ENCODE measurements around the gene CHPF. TPM values are rescaled to one million over a fixed set of nuclear protein-coding genes. Genes with fewer than 3 reads are reported as not detected.

Gene CHPF
- total RNA-seq, 1 donor from 2014 or later = 43.4 TPM

DNA sequence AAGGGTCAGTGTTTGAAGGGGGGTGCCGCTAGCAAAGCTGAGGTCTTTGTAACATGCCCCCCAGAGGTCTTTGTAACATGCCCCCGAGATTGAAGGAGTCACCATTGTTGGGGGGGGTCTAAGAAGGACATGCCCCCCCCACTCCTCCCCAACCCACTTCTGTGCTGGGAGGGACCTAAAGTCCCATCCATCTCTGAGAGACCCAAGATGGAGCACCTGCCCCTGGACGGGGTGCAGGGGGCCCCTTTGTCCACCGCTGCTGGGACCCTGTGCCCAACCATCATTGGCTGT lies 35.2 kb downstream of the CHPF start:
- peaks cover 36% of the 10 kb centered on the region for H3K27me3 Mint-ChIP-seq (ENCODE audit: insufficient read depth)
- H3K9me3 Mint-ChIP-seq = no peaks in the 10 kb centered on the region
- no peak overlapping the region for H3K27ac Mint-ChIP-seq
- no peak overlapping the region for H3K4me3 Mint-ChIP-seq
- H3K36me3 Mint-ChIP-seq (ENCODE audit: low read depth) = peaks cover 11% of the 10 kb centered on the region
- intact Hi-C loops (cut with micrococcal nuclease) = no loop called here
- DNase-seq (ENCODE audit: low spot score) = no peak
- H3K4me1 Mint-ChIP-seq (ENCODE audit: low read depth) = peaks cover 10% of the 10 kb centered on the region

DNA sequence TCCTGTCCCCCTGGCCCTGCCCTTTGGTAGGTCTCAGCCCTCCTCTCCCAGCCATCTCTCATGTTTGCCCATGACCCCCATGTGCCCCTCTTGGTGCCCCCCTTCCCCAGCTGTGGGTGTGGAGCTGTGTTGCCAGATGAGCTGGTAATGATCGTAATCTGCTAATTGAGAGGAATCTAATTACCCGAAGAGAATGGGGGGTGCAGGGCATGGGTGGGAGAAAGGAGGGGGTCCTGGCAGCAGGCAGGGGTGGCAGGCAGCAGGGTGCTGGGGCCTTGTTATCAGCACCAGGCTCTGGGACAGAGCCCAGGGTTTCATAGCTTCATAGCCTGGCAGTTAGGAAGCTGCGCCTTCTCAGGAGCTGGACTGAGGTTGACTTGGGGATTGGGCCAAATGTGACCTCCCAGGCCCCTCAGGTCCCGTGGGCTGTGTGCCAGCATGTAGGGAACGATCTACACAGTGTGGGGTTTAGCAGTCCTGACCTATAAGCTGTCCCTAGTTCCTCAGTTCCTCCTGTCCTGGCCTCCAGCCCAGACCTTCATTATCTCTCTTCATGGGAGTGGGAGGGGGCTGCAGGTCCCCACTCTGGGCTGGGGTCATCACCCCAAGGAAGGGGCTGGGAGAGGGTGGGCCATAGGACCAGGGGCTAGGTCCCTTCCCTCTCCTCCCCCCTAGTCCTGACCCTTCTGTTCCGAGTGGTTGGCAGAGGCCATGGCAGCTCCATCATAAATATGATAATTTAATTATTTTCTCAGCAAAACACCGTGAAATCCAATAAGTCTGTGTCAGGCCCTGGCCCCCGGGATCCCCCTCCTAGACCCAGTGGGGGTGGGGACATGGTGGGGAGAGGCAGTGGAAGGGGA lies 35.8 kb downstream of the CHPF start:
- Mint-ChIP-seq H3K27me3 (ENCODE audit: insufficient read depth) (peaks cover 31% of the 10 kb centered on the region), H3K9me3 (no peaks in the 10 kb centered on the region), H3K36me3 (ENCODE audit: low read depth) (peaks cover 12% of the 10 kb centered on the region), H3K4me3 (no peak overlapping the region), H3K4me1 (ENCODE audit: low read depth) (peaks cover 10% of the 10 kb centered on the region), H3K27ac (no peak overlapping the region)
- intact Hi-C loops (cut with micrococcal nuclease) = no loop called here
- no peak for DNase-seq (ENCODE audit: low spot score)

DNA sequence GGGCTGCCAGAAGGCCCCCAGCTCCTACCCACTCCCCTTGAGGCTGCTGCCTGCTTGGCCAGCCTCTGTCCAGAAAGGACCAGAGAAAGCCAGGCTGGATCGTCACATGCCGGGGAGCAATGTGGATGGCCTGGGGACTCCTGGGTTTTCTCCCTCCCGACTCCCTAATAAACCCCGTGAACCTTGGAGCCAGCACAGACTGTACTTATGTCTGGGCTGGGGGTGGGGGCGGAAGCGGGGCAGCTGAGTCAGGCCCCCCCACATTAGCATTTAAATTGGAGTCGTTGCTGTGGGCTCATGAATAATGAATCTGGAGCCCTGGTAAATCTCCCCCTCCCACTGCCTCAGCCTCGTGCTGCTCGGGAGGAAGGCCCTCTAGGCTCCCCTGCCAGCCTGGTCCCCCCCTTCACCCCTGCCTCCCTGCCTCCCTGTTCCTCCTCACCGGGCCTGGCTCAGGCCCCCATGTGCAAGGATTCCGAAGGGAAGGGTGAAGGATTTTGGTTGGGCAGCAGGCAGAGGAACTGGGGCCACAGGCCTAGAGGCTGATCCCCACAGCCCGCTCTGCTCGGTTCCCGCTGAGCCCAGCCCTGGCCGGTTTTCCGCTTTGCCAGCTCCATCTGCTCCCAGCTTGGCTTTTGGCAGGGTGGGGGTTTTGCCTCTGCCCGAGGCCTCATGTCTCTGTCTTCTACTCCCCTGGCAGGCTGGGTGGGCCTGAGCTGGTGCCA lies 36.6 kb downstream of the CHPF start:
- H3K36me3 Mint-ChIP-seq (ENCODE audit: low read depth) = peaks cover 12% of the 10 kb centered on the region
- H3K27ac Mint-ChIP-seq = no peak overlapping the region
- intact Hi-C loops (cut with micrococcal nuclease) = no loop called here
- peaks cover 11% of the 10 kb centered on the region for H3K4me1 Mint-ChIP-seq (ENCODE audit: low read depth)
- H3K27me3 Mint-ChIP-seq (ENCODE audit: insufficient read depth) = peaks cover 26% of the 10 kb centered on the region
- no peak for DNase-seq (ENCODE audit: low spot score)
- no peaks in the 10 kb centered on the region for H3K9me3 Mint-ChIP-seq
- no peak overlapping the region for H3K4me3 Mint-ChIP-seq

DNA sequence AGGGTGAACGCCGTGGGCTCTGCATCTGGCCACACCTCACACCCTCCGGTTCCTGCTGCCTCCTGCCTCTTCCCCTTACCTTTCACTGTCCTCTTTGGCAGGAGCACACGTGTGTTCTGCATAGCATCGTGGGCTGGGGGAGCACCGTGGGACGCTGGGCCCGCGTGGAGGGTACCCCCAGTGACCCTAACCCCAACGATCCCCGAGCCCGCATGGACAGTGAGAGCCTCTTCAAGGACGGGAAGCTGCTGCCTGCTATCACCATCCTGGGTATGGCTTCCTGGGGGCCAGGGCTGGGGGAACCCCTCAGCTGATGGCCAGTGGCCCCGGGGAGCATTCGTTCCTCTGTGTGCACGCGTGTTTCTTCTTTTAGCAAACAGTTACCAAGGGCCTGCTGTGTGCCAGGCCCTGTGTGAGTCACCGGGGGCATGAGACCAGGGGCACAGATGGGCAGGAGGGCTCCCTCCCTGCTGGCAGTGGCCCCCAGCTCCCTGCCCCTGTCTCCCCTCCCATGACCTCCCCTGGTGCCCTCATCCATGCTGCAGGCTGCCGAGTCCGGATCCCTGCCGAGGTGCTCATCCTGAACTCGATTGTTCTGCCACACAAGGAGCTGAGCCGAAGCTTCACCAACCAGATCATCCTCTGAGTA lies 37.3 kb downstream of the CHPF start:
- Mint-ChIP-seq H3K27ac (no peak overlapping the region), H3K4me1 (ENCODE audit: low read depth) (peaks cover 18% of the 10 kb centered on the region), H3K36me3 (ENCODE audit: low read depth) (peaks cover 14% of the 10 kb centered on the region), H3K9me3 (no peaks in the 10 kb centered on the region), H3K4me3 (no peak overlapping the region), H3K27me3 (ENCODE audit: insufficient read depth) (peaks cover 21% of the 10 kb centered on the region)
- intact Hi-C loops (cut with micrococcal nuclease) = no loop called here
- no peak for DNase-seq (ENCODE audit: low spot score)

DNA sequence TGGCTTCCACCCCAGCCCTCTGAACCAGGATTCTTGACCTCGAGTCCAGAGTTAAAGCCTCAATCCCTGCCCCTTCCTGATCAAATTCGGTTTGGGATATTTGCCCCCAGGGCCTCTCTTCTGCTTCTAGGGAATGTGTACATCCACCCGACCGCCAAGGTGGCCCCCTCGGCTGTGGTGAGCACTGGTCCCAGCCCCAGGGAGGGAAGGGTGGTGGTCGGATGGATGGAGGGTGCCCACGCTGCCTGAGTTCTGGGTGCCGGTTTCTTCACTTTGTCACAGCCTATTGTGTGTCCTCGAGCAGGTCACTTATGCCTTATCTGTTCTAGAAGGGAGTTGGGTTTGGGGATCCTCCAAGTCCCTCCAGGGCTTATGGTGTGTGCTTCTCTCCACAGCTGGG lies 38.0 kb downstream of the CHPF start:
- no peaks in the 10 kb centered on the region for H3K9me3 Mint-ChIP-seq
- H3K27ac Mint-ChIP-seq = no peak overlapping the region
- peaks cover 20% of the 10 kb centered on the region for H3K4me1 Mint-ChIP-seq (ENCODE audit: low read depth)
- no peak overlapping the region for H3K4me3 Mint-ChIP-seq
- intact Hi-C loops (cut with micrococcal nuclease) = no loop called here
- peaks cover 14% of the 10 kb centered on the region for H3K27me3 Mint-ChIP-seq (ENCODE audit: insufficient read depth)
- DNase-seq (ENCODE audit: low spot score) = no peak
- peaks cover 14% of the 10 kb centered on the region for H3K36me3 Mint-ChIP-seq (ENCODE audit: low read depth)

DNA sequence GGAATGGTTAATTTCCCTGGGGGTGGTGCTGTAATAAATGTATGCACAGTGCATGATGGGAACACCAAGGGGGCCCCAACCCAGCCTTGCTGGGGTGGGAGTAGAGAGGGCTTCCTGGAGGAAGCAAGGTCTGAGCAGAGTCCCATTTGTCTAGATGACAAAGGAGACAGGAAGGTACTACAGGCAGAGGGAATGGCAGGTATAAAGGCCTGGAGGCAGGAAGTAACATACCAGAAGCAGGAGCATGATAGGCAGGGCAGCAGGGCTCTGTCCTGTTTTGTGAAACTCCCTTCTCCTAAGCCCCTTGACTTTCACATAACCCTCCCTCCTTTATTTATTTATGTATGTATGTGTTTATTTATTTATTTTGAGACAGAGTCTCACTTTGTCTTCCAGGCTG lies 41.0 kb downstream of the CHPF start:
- peaks cover 17% of the 10 kb centered on the region for H3K36me3 Mint-ChIP-seq (ENCODE audit: low read depth)
- intact Hi-C loops (cut with micrococcal nuclease) = no loop called here
- H3K9me3 Mint-ChIP-seq = no peaks in the 10 kb centered on the region
- no peak overlapping the region for H3K27ac Mint-ChIP-seq
- H3K4me1 Mint-ChIP-seq (ENCODE audit: low read depth) = peaks cover 36% of the 10 kb centered on the region
- DNase-seq (ENCODE audit: low spot score) = no peak
- peaks cover 5% of the 10 kb centered on the region for H3K27me3 Mint-ChIP-seq (ENCODE audit: insufficient read depth)
- H3K4me3 Mint-ChIP-seq = no peak overlapping the region

DNA sequence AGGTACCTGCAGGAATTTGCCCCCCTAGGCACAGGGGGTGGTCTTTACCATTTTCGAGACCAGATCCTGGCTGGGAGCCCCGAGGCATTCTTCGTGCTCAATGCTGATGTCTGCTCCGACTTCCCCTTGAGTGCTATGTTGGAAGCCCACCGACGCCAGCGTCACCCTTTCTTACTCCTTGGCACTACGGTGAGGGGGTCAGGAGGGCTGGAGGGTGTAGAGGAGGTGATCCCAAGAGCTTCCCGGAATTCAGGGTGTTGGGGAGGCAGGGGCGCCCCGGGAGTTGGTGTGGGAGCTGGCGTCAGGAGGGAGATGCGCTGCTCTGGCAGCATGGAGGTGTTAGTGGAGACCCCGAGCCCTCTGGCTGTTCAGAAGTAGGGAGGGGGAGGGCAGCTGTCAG lies 41.8 kb downstream of the CHPF start:
- Mint-ChIP-seq H3K27ac (no peak overlapping the region), H3K9me3 (no peaks in the 10 kb centered on the region), H3K36me3 (ENCODE audit: low read depth) (peaks cover 17% of the 10 kb centered on the region), H3K4me1 (ENCODE audit: low read depth) (peaks cover 36% of the 10 kb centered on the region), H3K27me3 (ENCODE audit: insufficient read depth) (peaks cover 10% of the 10 kb centered on the region), H3K4me3 (no peak overlapping the region)
- no peak for DNase-seq (ENCODE audit: low spot score)
- intact Hi-C loops (cut with micrococcal nuclease) = no loop called here

DNA sequence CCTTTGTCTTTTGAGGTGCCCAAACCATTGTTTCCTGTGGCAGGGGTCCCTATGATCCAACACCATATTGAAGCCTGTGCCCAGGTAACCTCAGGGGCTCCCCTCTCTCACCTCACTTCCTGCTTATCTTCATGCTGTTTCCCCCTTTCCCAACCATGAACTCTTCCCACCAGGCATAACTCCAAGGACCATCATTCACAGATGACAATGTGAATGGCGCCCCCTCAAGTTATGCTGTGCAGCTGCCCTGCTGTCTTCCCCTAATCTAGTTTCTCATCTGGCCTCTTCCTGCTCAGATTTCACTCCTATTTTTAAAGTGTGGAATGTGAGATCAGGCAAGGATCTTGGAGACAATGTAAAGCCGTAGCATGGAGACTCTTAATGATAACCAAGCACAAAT lies 43.5 kb downstream of the CHPF start:
- DNase-seq (ENCODE audit: low spot score) = no peak
- intact Hi-C loops (cut with micrococcal nuclease) = no loop called here
- no peak overlapping the region for H3K27ac Mint-ChIP-seq
- H3K4me3 Mint-ChIP-seq = peak overlapping the region; percentile 93
- peaks cover 22% of the 10 kb centered on the region for H3K27me3 Mint-ChIP-seq (ENCODE audit: insufficient read depth)
- peaks cover 36% of the 10 kb centered on the region for H3K4me1 Mint-ChIP-seq (ENCODE audit: low read depth)
- H3K36me3 Mint-ChIP-seq (ENCODE audit: low read depth) = peaks cover 13% of the 10 kb centered on the region
- H3K9me3 Mint-ChIP-seq = no peaks in the 10 kb centered on the region

DNA sequence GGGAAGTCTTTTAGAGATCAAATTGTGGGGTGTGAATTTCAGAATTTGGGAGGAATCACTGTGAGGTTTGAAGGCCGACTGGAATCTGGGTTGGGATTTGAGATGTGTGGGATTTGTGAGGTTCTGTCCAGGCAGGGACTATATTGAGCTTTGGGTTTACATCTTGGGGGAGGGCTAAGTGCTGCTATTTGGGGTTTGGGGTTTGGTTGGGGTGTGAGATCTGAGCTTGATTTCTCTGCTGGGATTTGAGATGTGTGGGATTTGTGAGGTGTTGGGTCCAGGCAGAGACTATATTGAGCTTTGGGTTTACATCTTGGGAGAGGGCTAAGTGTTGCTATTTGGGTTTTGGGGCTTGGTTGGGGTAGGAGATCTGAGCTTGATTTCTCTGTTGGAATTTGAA lies 44.1 kb downstream of the CHPF start:
- intact Hi-C loops (cut with micrococcal nuclease) = loop anchor here (2.0 to 5.0 kb wide), 3 partner anchors 293 to 1212 kb away; partner anchors contain the start of gene ZFAND2B
- Mint-ChIP-seq H3K4me3 (peak overlapping the region; percentile 93), H3K27me3 (ENCODE audit: insufficient read depth) (peaks cover 27% of the 10 kb centered on the region), H3K27ac (peak overlapping the region; percentile 91), H3K9me3 (no peaks in the 10 kb centered on the region), H3K36me3 (ENCODE audit: low read depth) (peaks cover 13% of the 10 kb centered on the region), H3K4me1 (ENCODE audit: low read depth) (peaks cover 36% of the 10 kb centered on the region)
- DNase-seq (ENCODE audit: low spot score) = no peak

DNA sequence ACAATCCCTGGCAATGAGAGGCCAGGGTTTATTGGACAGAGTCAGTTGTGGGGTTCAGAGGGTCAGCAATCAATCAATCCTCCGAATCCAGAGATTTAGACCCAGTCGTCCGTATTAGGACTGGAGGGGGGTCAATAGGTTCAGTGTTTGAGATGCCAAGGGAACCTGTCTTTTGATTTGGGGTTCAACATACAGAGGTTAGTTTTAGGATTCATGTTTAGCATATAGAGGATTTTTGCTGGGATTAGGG lies 44.6 kb downstream of the CHPF start:
- DNase-seq (ENCODE audit: low spot score) = no peak
- H3K27me3 Mint-ChIP-seq (ENCODE audit: insufficient read depth) = peaks cover 32% of the 10 kb centered on the region
- H3K4me3 Mint-ChIP-seq = peak overlapping the region; percentile 93
- H3K4me1 Mint-ChIP-seq (ENCODE audit: low read depth) = peaks cover 36% of the 10 kb centered on the region
- no peaks in the 10 kb centered on the region for H3K9me3 Mint-ChIP-seq
- peaks cover 8% of the 10 kb centered on the region for H3K36me3 Mint-ChIP-seq (ENCODE audit: low read depth)
- peak overlapping the region; percentile 91 for H3K27ac Mint-ChIP-seq
- intact Hi-C loops (cut with micrococcal nuclease) = loop anchor here (2.0 to 5.0 kb wide), 3 partner anchors 292 to 1212 kb away; partner anchors contain the start of gene ZFAND2B

DNA sequence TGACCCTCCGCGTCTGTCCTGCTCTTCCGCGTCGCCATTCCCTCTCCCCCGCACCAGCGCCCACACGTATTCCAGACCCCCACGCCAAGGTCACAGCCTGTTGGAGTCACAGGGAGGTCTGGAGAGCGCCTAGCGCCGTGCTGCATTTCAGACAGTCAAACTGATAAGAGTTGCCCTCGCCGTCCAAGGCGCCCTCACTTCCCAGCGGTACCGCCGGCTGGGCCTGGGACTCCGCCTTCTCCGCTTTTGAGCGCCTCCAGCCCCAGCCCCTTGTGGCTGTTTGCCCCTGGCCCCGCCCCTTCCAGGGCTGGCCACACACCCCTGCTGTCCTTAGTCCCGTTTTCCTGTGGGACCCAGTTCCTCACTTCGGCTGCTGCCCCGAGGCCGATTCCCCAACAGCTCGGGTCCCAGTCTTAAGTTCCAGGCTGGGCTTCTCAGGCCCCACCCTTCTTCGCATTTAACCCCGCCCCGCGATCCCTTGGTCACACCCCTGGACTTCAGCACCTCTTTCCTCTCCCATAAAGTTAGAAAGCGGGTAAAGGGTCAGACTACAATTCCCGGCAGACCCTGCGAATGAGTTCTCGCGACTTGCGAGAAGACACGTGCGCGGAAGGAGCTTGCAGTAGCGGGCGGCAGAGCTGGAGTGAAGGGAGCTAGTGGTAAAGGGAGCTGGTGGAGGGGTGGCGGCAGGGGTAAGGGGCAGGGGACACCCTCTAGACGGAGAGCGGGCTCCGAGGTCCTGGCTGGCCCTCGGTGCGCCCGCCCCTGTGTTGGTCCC lies 45.1 kb downstream of the CHPF start, which contains the start of gene GMPPA:
Gene GMPPA, plus strand, starts transcription at position 612 of the 778 bp plus-strand sequence. CDS start 1,085 bp downstream, outside the sequence.
- peak within 1 kb of the TSS; percentile 91 for H3K27ac Mint-ChIP-seq
- peaks cover 35% of the 10 kb centered on the region for H3K27me3 Mint-ChIP-seq (ENCODE audit: insufficient read depth)
- intact Hi-C loops (cut with micrococcal nuclease) = loop anchor here (1.0 to 5.0 kb wide), 15 partner anchors 11 to 1211 kb away; partner anchors contain the start of genes ANKZF1, ATG9A, CHPF and DNAJB2
- H3K4me3 Mint-ChIP-seq = peak within 1 kb of the TSS; percentile 93
- H3K36me3 Mint-ChIP-seq (ENCODE audit: low read depth) = peaks cover 7% of the 10 kb centered on the region
- no peaks in the 10 kb centered on the region for H3K9me3 Mint-ChIP-seq
- peaks cover 36% of the 10 kb centered on the region for H3K4me1 Mint-ChIP-seq (ENCODE audit: low read depth)
- DNase-seq (ENCODE audit: low spot score) = peak; percentile 94

DNA sequence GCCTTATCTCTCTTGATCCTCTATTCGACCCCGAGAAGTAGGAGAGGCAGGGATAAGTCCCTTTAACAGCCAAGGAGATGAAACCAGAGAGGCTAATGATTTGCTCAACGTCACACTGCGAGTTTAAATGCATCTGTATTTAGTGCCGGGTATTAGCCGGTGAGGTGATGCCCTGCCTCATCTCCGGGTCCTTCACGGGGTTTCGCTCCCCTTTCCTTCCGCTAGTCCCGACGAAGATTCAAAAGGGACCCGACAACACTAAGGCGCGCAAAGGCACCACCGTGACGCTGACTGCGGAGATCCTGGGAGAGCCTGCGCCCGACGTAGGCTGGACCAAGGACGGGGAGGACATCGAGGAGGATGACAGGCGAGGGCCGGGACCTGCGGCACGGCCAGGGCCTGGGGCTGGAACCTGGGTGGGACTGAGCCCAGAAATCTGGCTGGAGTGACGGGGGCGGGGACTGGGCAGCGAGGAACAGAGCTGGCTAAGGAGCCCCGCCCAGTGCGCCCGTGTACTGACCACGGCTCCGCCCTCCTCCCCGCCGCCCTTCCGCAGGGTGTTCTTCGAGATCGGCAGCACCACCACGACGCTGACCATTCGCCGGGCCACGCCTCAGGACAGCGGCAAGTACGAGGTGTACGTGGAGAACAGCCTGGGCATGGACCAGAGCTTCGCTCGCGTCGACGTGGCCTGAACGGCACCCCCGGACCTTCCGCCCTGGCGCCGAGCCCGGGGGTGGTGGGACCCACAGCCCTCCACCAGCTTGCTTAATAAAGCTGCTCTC lies 45.9 kb downstream of the CHPF start:
- Mint-ChIP-seq H3K9me3 (no peaks in the 10 kb centered on the region), H3K27me3 (ENCODE audit: insufficient read depth) (peaks cover 42% of the 10 kb centered on the region), H3K4me1 (ENCODE audit: low read depth) (peaks cover 36% of the 10 kb centered on the region), H3K27ac (no peak overlapping the region), H3K36me3 (ENCODE audit: low read depth) (peaks cover 5% of the 10 kb centered on the region), H3K4me3 (peak overlapping the region; percentile 93)
- intact Hi-C loops (cut with micrococcal nuclease) = loop anchor here (1.0 to 5.0 kb wide), 15 partner anchors 12 to 1210 kb away; partner anchors contain the start of genes ANKZF1, ATG9A, CHPF and DNAJB2
- DNase-seq (ENCODE audit: low spot score) = peak; percentile 38
